Measurements from ENCODE around the gene IFIT5. TPM values are rescaled to one million over a fixed set of nuclear protein-coding genes. Genes with fewer than 3 reads are reported as not detected.
A peak's percentile ranks its signal among the peaks of the same experiment; 100 is the strongest.
"Not testable (repeated sequence)": the region's sequence is repeated elsewhere in the genome, so short reads cannot be mapped to it uniquely, and the experiment has no call there.

The IFIT5 gene
- total RNA-seq, result 3.8 TPM

GRCh38 chr10:89414146-89414878, at the start of gene IFIT5:
Gene IFIT5, plus strand, starts transcription at chr10:89414568. Its CDS starts 231 bp downstream, at chr10:89414799.
- DNase-seq (ENCODE audit: low spot score) (peak; percentile 81), ATAC-seq (peak; percentile 92)

GRCh38 chr10:89367529-89367928, 46.8 kb upstream of the IFIT5 start:
- peak; percentile 54 for ATAC-seq
- DNase-seq (ENCODE audit: low spot score), result no peak

GRCh38 chr10:89368129-89368528, 46.2 kb upstream of the IFIT5 start:
- DNase-seq (ENCODE audit: low spot score) (no peak), ATAC-seq (no peak)

- ATAC-seq, result peak; percentile 76
- peak; percentile 62 for DNase-seq (ENCODE audit: low spot score)
These were observed 44.9 kb upstream of the IFIT5 start for GRCh38 chr10:89369156-89370105.

- ATAC-seq (no peak), DNase-seq (ENCODE audit: low spot score) (no peak)
These were observed 43.3 kb upstream of the IFIT5 start for GRCh38 chr10:89371079-89371478.

- no peak for ATAC-seq
- DNase-seq (ENCODE audit: low spot score), result no peak
These were observed 42.4 kb upstream of the IFIT5 start for GRCh38 chr10:89371987-89372386.

- peak; percentile 83 for ATAC-seq
- DNase-seq (ENCODE audit: low spot score), result peak; percentile 91
These were observed 40.3 kb upstream of the IFIT5 start for GRCh38 chr10:89373916-89374711.

GRCh38 chr10:89374713-89375141, 39.6 kb upstream of the IFIT5 start:
- peak; percentile 46 for ATAC-seq
- no peak for DNase-seq (ENCODE audit: low spot score)

- no peak for ATAC-seq
These were observed 36.4 kb upstream of the IFIT5 start, which contains the start of gene IFIT1B for GRCh38 chr10:89377705-89378637. Gene IFIT1B, plus strand, starts transcription at chr10:89378056. Its CDS starts 80 bp downstream, at chr10:89378136.

GRCh38 chr10:89379103-89379502, 35.3 kb upstream of the IFIT5 start:
- ATAC-seq, result no peak
- DNase-seq (ENCODE audit: low spot score), result no peak

More at GRCh38 chr10:89377705-89378637, 36.4 kb upstream of the IFIT5 start, which contains the start of gene IFIT1B:
- no peak for DNase-seq (ENCODE audit: low spot score)

- ATAC-seq, result no peak
- DNase-seq (ENCODE audit: low spot score), result no peak
These were observed 31.6 kb upstream of the IFIT5 start for GRCh38 chr10:89382757-89383156.

- ATAC-seq (peak; percentile 36), DNase-seq (ENCODE audit: low spot score) (no peak)
These were observed 29.7 kb upstream of the IFIT5 start for GRCh38 chr10:89384474-89385340.

- DNase-seq (ENCODE audit: low spot score) (no peak), ATAC-seq (no peak)
These were observed 25.6 kb upstream of the IFIT5 start for GRCh38 chr10:89388806-89389205.

GRCh38 chr10:89389254-89389653, 25.1 kb upstream of the IFIT5 start:
- ATAC-seq (peak; percentile 47), DNase-seq (ENCODE audit: low spot score) (no peak)

GRCh38 chr10:89390476-89391225, 23.7 kb upstream of the IFIT5 start:
- no peak for ATAC-seq
- no peak for DNase-seq (ENCODE audit: low spot score)

GRCh38 chr10:89391226-89391576, 23.2 kb upstream of the IFIT5 start:
- DNase-seq (ENCODE audit: low spot score); ATAC-seq: not testable (repeated sequence)

GRCh38 chr10:89391907-89392756, 22.2 kb upstream of the IFIT5 start, which contains the start of gene IFIT1:
Gene IFIT1, plus strand, starts transcription at chr10:89392623. Its CDS starts 90 bp downstream, at chr10:89392713.
- ATAC-seq (peak; percentile 92), DNase-seq (ENCODE audit: low spot score) (peak; percentile 69)

Measured in left lobe of liver (tissue), 2 donors.